ENCODE results near the gene RFX5.

GRCh38 chr1:151340870-151341754 lies 5.9 kb downstream of the RFX5 start:
- TF ChIP-seq TAF1 (IDR thresholded peaks at IDR 0.05; ENCODE audit: low read depth, low read length): no peak
- no peak for TF ChIP-seq POLR2A (IDR thresholded peaks at IDR 0.05; ENCODE audit: low read depth, low read length)
- peak; percentile 62 for TF ChIP-seq POLR2AphosphoS5 (IDR thresholded peaks at IDR 0.05; ENCODE audit: low read depth, low read length)
- no peak for TF ChIP-seq PAX5 (IDR thresholded peaks at IDR 0.05; ENCODE audit: insufficient read depth, low read length, severe bottlenecking)

Data from GM12891 (cell line).